GM12865 (cell line): ENCODE data around the gene MCEMP1.
A peak's percentile ranks its signal among the peaks of the same experiment; 100 is the strongest.

ENCODE experiments used
- DNase-seq: peaks from one replicate; pipeline ENCODE4 v3.0.0; 2010; ENCODE audit warnings: low read depth
- H3K4me3 ChIP-seq: 2 replicates; pipeline ENCODE4 v1.5.1; 2011; ENCODE audit warnings: mild to moderate bottlenecking, low read depth, low read length, control low read depth
- CTCF ChIP-seq: IDR thresholded peaks from 2 replicates; pipeline ENCODE4 v1.5.1; 2011; ENCODE audit warnings: low read length, control low read depth, low read depth, inconsistent platforms; ENCODE audit not compliant: insufficient read depth; ENCODE audit errors: missing control alignments

MCEMP1 gene

GRCh38 chr19:7652061-7652641 is 24.7 kb upstream of the MCEMP1 start:
- peak; percentile 93 for TF ChIP-seq CTCF
- H3K4me3 ChIP-seq = peak overlapping the region; percentile 28
- DNase-seq = peak; percentile 89

DNA sequence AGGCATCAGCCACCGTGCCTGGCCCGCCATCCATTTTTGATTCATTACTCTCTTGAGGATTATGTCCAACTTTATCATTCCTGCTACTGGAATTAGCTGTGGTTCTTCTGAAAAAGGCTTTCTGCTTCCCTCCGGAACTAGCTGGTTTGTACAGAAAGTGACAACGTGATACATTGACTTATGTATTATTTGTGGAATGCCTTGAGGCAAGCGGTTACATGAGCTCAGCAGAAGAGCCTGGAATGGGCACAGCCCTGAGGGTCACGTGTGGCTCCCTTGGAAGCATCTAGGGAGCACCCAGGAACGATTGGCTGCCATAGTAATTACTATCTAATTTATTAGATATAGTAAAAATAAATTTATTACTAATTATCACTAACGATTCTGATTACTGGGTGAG is 22.5 kb upstream of the MCEMP1 start:
- no peak overlapping the region for H3K4me3 ChIP-seq
- TF ChIP-seq CTCF = no peak

GRCh38 chr19:7655581-7655980 is 21.3 kb upstream of the MCEMP1 start:
- TF ChIP-seq CTCF = no peak
- no peak for DNase-seq
- H3K4me3 ChIP-seq = no peak overlapping the region

More for the DNA sequence above, 22.5 kb upstream of the MCEMP1 start:
- no peak for DNase-seq

- no peak for DNase-seq
- no peak overlapping the region for H3K4me3 ChIP-seq
- TF ChIP-seq CTCF = no peak
These were observed 19.6 kb upstream of the MCEMP1 start for GRCh38 chr19:7657131-7657751.

DNA sequence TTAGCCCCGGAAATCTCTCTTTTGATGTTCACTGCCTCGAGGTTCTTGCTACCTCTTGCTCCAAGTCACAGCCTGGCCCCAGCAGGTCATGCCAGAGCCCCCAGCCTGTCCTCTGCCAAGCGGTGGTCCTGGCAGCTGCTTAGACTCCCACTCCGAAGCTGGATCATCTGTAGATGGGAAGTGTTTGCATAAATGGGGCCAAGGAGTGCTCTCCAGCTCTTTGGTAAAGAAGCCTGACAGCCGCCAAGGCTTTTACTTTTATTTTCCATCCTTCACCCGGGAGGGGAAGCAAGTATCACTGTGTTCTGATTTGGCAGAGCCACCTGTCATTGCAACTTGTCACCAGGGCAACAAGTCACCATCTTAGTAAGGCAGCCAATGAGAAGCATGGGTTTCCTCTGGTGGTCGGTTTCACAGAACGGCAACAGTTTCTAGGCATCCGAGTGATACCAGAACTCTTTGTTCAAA is 18.6 kb upstream of the MCEMP1 start:
- H3K4me3 ChIP-seq = peak overlapping the region; percentile 53
- no peak for TF ChIP-seq CTCF
- peak; percentile 96 for DNase-seq

- no peak for TF ChIP-seq CTCF
- no peak for DNase-seq
- H3K4me3 ChIP-seq = no peak overlapping the region
These were observed 14.9 kb upstream of the MCEMP1 start for GRCh38 chr19:7661744-7662538.
